Measurements from ENCODE around the gene CERS6.
A peak's percentile ranks its signal among the peaks of the same experiment; 100 is the strongest.

CERS6 gene

DNA sequence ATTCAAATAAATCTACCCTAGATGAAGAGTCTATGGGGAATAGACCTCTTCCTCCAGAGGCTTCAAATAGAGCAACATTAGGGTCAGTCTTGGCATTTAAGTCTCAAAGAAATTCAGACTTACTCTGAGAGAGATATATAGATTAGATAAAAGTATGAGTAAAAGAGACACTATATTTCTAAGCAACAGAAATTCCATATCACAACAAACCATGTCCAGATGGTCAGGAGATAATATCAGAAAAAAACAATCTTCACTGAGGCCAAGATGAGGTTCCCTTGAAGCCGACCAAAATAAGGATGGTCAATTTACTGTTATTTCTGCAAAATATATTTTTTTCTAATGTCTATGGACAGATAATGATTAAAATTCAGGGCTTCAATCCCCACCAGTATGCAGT, 257.3 kb downstream of the CERS6 start:
- DNase-seq, result no peak

DNA sequence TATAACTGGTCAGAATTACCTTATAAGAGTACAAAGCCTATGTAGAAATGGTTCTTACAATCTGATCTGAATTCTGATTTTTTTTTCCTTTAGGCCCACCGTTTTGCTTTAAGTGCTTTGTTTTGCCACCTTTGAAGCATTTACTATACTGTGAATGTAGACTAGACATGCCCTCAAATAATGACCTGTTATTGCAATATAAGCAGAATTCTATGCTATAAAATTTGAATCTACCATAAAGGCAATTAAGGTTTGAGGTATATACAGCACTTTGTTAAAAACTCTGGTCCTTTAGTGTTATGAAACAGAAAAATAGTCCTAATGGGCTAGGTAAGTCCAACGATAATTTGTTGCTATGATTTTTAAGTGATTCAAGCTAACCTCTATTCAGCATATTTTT, 259.8 kb downstream of the CERS6 start:
- no peak for DNase-seq

DNA sequence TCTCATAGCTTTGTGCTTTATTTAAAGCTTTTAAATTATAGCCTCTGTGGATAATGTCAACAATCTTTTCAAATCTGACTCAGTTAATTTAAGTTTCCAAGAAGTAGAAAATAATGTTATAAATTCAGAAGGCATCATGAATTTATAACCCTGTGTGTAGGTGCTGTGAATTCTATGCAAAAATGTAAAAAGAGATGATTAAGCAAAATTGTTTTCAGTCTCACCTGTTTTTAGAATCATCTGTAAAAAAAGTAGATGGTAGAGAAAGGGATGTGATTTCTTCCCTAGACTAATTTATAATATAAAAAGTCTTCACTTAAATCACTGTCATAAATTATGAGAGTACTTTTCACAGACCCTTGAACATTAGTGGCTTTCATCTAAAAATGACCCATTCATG, 260.8 kb downstream of the CERS6 start:
- DNase-seq, result no peak

DNA sequence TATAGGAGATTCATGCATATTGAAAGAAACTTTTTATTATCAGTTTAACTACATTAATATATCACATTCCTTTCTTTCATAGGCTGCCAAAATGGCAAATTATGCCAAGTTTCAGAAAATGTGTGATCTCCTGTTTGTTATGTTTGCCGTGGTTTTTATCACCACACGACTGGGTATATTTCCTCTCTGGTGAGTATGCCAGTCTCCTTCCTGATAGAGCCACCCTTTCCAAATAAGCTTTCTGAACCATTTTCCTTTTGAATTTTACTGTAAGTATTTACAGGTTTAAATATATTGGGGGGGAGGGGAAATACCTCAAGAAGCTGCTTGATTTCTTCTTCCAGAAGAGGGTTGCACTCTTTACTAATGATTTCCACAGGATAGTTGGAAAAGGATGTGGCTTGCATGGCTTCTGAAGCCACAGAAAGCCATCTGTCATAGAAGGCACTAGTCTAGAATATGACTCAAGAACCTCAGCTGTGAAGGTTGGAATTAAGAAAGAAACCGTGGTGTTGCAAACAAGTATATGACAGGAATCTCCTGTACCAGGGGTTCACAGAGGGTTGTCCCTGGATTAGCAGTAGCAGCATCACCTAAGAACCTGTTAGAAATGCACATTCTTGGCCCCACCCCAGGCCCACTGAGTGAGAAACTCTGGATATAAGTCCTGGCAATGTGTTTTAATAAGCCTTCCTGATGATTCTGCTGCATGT, 261.9 kb downstream of the CERS6 start:
- DNase-seq, result no peak

DNA sequence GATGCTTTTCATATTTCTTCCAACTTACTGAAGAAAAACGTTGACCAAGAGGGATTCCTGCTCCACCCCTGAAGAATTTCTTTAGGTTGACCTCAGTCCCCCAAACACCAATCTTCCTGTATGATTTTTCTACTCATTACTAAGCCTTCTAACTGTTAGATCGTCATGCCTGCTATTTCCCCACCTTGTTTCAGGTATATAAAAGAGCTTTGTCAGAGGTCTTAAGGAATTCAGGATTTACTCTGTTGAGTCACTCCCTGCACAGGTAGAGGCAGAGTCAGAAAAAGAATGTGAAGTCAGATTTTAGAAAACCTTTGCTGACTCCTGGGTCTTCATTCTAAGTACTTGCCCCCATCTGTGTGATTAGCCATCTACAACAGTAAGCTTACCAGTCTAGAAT, 262.6 kb downstream of the CERS6 start:
- DNase-seq, result no peak

DNA sequence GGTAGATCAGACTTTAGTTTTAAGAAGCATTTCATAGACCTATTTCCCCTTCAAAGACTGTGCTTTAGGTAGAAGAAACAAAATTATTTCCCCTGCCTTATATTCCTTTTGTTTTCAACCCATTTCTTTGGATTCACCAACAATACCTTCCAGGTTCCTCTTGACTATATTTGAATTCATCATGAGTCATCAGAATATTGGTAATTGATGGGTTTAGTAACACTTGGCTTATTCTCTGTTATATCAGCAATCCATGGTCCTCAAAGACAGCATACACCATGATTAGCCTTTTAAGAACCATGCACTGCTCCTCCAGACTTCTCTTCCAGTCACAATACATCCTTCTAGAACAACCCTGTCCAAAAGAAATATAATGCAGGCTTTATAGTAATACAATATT, 263.4 kb downstream of the CERS6 start:
- DNase-seq, result no peak

DNA sequence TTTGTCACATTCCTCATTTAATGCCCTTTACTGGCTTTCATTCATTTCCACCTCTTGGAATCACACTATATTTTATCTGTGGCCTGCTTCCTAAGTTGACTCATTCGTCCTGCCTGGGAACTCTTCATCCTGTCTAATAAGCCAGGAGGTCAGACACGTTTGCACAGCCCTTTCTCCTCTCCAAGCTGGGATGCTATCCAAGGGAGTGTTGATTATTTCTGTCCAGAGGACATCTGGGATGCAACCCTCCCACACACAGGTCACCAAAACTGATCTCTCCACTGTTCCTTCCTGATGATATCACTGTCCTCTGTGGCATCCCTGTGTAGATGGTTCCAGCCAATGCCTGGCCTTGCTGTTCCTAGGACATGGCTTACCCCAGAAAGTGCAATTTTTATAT, 266.5 kb downstream of the CERS6 start:
- DNase-seq, result no peak

DNA sequence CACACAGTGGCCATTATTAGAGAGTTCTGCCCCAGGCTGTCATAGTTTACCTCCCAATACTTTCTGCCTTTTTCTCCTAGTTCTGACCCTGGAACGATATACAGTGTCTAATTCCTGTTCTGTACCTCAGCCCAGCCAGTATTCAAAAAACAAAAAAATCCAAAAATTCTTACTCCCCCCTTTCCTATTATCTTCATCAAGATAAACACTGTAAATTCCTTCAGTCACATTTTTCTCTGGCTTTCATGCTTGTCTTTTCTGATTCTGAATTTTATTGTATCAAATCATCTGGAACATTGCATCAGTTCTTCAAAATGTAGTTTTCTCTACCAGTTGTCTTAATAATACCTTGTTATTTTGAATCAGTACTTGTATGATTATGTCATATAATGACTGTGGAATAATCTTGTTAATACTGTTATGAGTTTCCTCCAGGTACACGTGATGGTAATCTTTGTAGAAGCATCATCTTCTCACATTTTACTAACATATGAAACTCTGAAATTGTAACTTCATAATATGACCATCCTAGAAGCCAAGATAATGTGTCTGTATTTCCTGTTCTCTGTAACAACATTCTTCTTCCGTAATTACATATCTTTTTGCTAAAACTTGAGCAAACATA, 267.3 kb downstream of the CERS6 start:
- no peak for DNase-seq

DNA sequence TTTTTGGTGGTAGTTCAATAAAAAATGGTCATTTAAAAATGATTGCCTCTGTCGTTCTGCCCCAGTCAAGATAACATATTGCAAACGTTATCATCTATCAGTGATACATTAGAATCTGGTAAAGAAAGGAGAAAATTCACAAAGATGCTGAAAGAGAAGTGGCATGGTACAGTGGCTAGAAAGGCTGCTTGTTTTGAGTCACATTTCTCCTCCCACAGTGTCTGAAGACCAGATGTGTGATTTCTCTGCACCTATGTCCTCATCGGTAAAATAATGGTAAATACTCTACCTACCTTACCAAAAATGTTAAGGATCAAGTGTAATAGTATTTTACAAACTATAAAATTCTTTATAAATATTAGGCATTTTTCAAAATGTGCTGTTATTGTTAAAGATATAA, 270.3 kb downstream of the CERS6 start:
- DNase-seq, result no peak

DNA sequence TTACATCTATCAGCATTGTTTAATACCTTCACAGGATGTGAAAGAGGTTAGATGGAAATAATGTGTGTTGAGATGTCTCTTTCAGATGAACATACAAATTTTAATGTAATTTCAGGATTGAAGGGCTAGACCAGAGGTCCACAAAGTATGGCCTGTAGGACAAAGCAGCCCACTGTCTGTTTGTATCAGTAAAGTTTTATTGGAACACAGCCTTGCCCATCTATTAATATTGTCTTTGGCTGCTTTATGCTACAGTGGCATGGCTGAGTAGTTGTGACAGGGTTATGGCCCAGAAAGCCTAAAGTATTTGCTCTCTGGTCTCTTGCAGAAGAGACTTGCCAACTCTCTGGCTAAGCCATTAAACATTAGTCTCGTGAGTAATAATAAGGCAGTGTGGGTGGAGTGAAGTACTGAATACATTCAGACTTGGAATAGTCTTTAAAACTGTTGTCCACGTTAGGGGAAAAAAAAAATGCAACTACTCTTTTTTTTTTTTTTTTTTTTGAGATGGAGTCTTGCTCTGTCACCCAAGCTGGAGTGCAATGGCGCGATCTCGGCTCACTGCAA, 271.9 kb downstream of the CERS6 start:
- DNase-seq, result no peak

DNA sequence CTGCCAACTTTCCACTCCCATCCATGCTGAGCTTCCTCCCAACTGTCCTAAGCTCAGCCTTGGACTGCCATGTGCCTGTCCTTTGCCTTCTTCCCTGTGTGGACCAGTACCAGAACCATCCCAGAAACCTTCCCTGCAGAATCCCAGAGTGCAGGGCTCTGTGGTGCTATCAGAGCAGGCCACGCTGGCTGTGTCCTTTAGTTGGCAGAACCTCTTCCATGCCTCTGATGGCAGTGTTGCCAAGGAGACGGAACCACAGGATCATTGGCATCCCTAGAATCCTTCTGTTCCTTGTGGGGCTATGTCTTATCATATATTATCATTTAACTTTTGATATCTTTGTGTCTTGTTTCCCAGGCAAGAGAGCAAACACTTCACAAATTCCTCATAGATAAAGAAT, 273.4 kb downstream of the CERS6 start:
- DNase-seq, result no peak

DNA sequence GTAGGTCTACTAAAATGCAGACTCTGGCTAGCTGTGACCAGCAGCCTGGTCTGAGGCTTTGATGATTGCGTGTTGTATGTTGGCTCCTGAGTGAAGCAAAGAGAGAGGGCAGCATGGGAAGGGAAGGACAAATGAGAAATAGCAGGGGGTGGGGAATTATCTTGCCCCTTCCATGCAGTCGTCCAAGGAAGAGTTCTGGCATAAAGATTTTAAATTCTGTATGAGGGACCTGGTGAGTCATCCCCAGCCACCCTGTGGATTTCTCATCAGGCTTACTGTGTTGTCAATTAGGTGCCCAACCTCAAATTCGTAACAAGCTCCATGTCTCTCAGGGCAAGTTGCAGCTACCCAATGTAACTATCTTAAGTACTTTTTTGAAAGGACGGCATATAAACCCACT, 274.3 kb downstream of the CERS6 start:
- DNase-seq, result peak in 1 of 2 experiments; percentile 33

DNA sequence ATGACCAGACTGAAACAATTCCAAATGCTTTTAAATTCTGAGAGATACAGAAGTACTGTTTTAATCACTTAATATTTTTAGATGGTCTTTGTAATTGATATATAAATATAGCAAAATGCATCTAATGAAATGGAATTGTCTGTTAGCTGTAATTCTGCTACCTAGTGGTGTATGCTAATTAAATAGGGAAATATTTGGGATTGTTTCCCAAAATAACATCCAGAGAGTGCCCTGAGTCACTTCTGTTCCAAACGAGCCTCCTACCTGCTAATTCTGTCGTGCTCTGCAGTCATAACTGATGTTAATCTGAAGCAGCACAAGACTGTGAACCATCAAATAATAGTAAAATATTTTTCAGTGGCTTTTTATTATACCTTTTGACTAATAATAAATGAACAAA, 274.9 kb downstream of the CERS6 start:
- no peak for DNase-seq

DNA sequence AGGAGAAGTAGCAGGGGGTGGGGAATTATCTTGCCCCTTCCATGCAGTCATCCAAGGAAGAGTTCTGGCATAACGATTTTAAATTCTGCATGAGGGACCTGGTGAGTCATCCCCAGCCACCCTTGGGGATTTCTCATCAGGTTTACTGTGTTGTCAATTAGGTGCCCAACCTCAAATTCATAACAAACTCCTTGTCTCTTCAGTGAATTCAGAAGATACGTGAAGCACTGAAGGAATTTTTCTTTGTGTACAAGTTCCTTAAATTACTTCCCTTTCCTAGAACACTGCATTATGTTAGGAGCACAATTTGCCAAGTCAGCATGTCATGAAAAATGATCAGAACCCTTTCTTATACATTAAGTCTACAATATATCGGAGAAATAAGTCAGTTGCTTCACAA, 275.5 kb downstream of the CERS6 start:
- DNase-seq, result no peak

DNA sequence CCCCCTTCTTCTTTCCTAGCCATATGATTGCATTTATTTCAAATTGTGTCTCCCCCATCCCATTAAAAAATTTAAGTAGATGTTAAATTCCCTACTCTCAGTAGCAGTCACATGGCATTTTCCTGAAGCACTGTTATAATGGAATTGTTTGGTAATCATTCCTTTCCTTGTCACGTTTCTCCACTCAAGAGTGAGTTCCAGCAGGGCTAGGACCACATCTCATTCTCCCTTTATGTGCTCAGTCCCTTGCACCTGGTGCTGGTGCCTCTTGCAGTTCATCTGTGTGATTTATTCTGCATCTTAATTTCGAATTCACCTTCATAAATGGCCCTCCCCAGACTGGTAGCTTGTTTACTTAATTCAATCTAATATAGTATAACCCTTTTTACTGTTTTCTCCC, 276.0 kb downstream of the CERS6 start:
- no peak for DNase-seq

DNA sequence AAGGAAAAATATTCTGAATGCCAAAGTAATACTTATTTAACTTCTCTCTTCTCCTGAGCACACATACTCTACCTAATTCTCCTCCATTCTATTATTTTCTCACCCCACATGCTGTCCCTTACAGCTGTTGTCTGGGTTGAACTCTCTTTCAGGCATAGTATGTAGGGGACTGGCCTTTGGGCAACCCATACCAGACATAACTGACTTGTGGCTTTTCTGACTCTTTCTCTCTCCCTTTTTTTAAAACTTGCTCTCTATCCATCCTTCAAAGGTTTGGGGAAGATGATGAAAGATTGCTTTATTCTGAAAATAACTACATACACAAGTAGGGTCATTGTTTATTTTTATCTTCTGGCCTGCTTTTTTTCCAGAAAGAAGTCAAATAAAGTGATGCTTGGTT, 276.4 kb downstream of the CERS6 start:
- DNase-seq, result no peak

DNA sequence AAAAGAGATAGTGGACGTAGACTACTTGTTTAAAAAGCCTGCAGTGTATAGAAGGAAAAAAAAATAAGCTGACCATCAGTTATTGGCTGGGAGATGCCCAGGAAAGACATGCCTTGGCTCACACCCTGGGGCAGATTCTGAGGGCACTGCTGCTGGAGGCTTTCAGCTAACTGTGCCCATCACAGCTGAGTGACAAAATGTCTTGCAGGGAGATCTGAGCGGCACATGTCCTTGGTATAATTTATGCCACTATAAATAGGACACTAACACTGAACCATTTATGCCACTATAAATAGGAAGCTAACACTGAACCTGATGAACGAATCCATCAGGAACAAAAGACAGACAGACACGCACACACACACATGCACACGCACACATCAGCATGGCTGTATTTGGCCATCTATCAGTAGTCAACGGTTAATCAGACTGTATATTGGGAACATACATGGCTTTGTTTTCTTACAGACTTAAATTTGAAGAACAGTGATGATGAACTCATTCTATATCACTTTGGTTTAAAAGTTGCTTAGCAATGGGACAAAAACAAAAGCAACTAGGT, 278.2 kb downstream of the CERS6 start:
- DNase-seq, result no peak

DNA sequence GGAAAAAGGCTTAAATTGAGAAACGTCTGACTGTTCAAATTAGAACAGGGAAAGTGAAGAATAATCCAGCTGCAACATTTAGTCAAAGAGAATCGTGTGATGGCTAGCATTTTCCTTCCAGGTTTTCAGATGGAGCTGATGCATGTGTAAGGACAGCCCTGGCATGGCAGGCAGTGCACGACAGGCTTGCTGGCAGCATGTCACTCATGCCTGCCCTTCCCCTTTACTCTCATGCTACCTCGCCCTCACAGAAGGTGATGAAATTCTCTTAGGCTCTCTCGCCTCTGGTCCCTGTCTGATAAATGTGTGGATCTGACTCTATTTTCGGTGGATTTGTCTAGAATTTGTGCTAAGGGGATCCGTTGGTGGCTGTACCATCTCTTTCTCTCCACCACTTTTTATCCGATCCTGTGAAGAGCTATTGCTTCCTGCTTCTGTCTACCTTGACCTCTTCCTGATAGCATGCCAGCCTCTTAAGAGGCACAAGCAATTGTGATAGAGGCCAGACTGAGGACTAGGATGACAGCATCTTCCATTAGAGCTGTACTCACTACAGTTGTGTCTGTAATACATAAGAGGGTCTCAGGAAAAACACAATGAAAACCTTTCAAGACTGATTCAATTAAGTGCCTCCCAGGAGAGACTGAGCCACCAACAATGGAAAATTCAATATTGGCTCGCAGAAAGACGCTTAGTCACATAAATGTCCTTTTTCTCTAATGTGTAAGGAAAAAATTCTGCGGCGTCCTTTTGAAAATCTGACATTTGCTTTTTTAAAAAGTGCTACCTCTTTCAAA, 280.8 kb downstream of the CERS6 start:
- no peak for DNase-seq

DNA sequence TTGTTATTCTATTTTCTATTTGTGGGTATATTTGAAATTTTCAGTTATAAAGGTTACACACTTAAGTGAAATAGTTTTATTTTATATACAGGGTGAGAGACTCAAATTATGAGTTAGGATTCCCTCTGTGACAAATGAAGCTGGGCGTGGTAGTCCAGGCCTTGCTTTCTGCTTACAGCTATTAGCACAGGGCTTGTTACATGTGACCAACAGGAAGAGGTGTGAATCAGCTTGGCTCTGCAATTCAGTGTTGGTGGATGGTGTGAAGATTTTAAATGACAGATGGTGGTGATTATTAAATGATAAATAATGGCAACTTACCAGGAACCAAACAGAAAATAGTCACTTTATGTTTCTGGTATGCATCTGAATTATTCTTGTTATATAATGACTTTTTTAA, 282.0 kb downstream of the CERS6 start:
- peak in 1 of 2 experiments; percentile 52 for DNase-seq

DNA sequence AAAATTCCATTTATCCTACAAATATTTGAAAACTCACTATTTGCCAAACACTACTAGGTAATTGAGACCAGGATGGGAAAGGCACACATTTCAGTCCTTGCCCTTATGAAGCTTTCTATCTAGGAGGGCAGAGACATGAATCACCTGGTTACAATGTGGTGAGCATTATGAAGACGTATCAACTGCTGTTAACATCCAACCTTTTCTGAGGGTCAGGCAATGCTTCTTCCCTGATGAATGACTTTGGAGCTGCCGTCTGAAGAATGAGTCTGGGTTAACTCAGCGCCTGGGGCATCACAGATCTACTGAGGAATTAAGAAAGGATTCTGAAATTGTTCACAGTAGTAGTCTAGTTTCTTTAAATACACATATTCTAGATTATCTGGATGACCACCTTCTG, 284.3 kb downstream of the CERS6 start:
- DNase-seq, result no peak

DNA sequence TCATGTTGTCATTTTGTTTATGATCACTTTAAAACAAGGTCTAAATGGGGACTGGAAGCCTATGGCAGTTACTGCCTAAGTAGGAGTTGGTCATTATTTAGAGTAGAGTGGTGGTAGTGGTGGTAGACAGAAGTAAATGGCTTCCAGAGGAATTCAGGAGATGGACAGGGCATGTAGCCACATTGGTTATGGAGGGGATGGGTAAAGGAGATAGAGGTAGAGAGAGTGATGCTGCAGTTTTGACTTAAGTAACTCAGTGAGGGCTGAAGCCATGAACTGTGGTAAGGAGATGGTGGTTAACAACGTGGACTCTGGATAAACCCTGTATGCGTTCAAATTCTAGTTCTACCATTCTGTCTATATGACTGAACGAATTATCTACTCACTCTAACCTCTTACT, 284.7 kb downstream of the CERS6 start:
- no peak for DNase-seq

DNA sequence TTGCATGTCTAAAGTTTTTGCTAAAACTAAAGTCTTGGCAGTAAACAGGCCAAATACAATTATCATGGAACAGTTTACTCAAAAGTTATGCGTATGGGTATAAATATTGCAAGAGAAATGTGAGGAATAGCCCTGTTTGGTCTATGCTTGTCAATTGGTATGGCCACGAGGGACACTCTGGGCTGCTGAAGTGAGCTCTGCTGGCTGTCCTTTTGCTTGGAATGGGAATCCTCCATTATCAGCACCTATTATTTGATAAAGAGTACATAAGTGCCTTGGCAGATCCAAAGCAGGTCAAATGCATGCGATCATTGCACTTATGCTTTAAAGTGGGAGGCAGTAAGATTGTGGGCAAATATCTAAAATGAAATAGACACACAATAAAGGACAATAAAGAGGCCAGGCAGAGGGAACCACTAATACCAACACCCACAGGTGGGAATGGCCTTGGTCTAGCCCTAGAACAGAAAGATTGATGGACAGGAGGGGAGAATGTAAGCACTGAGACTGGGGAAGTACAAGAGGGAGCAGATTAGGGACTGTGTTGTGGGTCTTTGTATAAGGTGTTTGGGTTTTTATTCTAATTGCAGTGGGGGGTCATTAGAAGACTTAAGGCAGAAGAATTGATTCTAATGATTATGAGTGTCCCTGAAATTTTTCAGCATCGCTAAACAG, 286.3 kb downstream of the CERS6 start:
- DNase-seq, result no peak

DNA sequence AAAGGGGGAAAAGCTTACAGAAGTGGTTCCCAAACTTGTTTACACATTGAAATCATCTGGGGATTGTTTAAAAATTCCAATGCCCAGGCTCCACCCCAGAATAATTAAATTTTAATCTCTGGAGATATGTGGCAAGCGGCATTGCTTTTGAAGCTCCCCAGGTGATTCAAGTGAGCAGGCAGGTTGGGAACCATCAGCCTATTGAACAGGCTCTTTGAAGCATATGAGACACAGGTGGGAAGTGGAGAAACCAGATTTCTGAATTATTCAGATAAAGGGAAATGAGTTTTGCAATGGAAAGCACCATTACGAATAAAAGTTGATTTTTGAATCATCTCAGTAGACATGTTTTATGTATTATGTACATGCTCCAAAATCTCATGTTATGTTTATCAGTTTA, 288.8 kb downstream of the CERS6 start:
- DNase-seq, result no peak

All from NCI-H446 (cell line).